GM10266 (cell line): Measurements from ENCODE around the gene STK32B.

Experiments used
- DNase-seq: peaks from one replicate; pipeline ENCODE4 v3.0.0; 2012; ENCODE audit errors: extremely low spot score
- CTCF ChIP-seq: IDR thresholded peaks from 2 replicates; pipeline ENCODE4 v1.5.1; 2012; ENCODE audit warnings: mild to moderate bottlenecking, low read depth; ENCODE audit not compliant: control insufficient read depth, insufficient read depth; ENCODE audit errors: missing control alignments

STK32B gene

GRCh38 chr4:5472160-5472591, 420.9 kb downstream of the STK32B start:
- no peak for DNase-seq
- TF ChIP-seq CTCF = no peak

GRCh38 chr4:5473125-5473524, 421.8 kb downstream of the STK32B start:
- TF ChIP-seq CTCF = no peak
- DNase-seq = no peak

GRCh38 chr4:5474756-5475155, 423.5 kb downstream of the STK32B start:
- TF ChIP-seq CTCF = no peak
- DNase-seq = no peak

GRCh38 chr4:5477613-5478012, 426.3 kb downstream of the STK32B start:
- no peak for TF ChIP-seq CTCF
- no peak for DNase-seq

- DNase-seq = no peak
- TF ChIP-seq CTCF = no peak
These were observed 426.9 kb downstream of the STK32B start for GRCh38 chr4:5478169-5478568.

- no peak for TF ChIP-seq CTCF
- no peak for DNase-seq
These were observed 427.4 kb downstream of the STK32B start for GRCh38 chr4:5478697-5479096.

GRCh38 chr4:5479518-5480060, 428.3 kb downstream of the STK32B start:
- no peak for TF ChIP-seq CTCF
- DNase-seq = no peak
